Natural killer cell (primary cell): Measurements from ENCODE around the gene PDCD4. TPM values are rescaled to one million over a fixed set of nuclear protein-coding genes. Genes with fewer than 3 reads are reported as not detected.
A peak's percentile ranks its signal among the peaks of the same experiment; 100 is the strongest.

Source experiments
- ATAC-seq, 3 donors: fragments of 150-1000 bp in 2 of 3; fragments of 200-7000 bp in 1 of 3; cut with Tn5 transposase; 1 replicate in 1 of 3; 2 replicates in 2 of 3; pipeline ENCODE4 v1.10.0; 2021; ENCODE audit warnings: mild to moderate bottlenecking in 2 of 3, moderate library complexity in 2 of 3
- DNase-seq, 2 donors: peaks; one replicate each; pipeline versions ENCODE4 v3.0.0 to v3.0.0-alpha.2; 2013 to 2021; ENCODE audit warnings: mixed read lengths in 1 of 2
- H3K27ac ChIP-seq: one replicate; pipeline ENCODE4 v1.5.1; 2013; ENCODE audit warnings: mild to moderate bottlenecking, low read length
- H3K27me3 ChIP-seq: one replicate; pipeline ENCODE4 v1.6.1; 2013; ENCODE audit warnings: low read length; ENCODE audit not compliant: control insufficient read depth, insufficient read depth
- H3K36me3 ChIP-seq: one replicate; pipeline ENCODE4 v1.6.1; 2013; ENCODE audit warnings: low read length; ENCODE audit not compliant: control insufficient read depth, insufficient read depth
- H3K4me1 ChIP-seq: one replicate; pipeline ENCODE4 v1.6.1; 2013; ENCODE audit warnings: low read length; ENCODE audit not compliant: control insufficient read depth, insufficient read depth
- H3K4me3 ChIP-seq: one replicate; pipeline ENCODE4 v1.5.1; 2013; ENCODE audit warnings: low read length
- H3K9me3 ChIP-seq: one replicate; pipeline ENCODE4 v1.6.1; 2013; ENCODE audit warnings: low read length; ENCODE audit not compliant: control insufficient read depth, insufficient read depth
- H3K27ac Mint-ChIP-seq, 2 donors: one replicate each; pipeline ENCODE4 v1.8.0; 2022; ENCODE audit warnings: mild to moderate bottlenecking in 2 of 2, mixed read lengths in 2 of 2, moderate library complexity in 1 of 2
- H3K27me3 Mint-ChIP-seq, 2 donors: one replicate each; pipeline ENCODE4 v1.8.0; 2022; ENCODE audit warnings: low read depth in 2 of 2, mixed read lengths in 2 of 2
- H3K36me3 Mint-ChIP-seq: one replicate; pipeline ENCODE4 v1.8.0; 2022; ENCODE audit warnings: mixed read lengths
- H3K4me1 Mint-ChIP-seq, 2 donors: one replicate each; pipeline ENCODE4 v1.8.0; 2022; ENCODE audit warnings: mixed read lengths in 2 of 2
- H3K4me3 Mint-ChIP-seq: one replicate; pipeline ENCODE4 v1.8.0; 2022; ENCODE audit warnings: mild to moderate bottlenecking, moderate library complexity, mixed read lengths
- H3K9me3 Mint-ChIP-seq, 2 donors: one replicate each; pipeline ENCODE4 v1.8.0; 2022; ENCODE audit warnings: mixed read lengths in 2 of 2
- WGBS: methylation state at CpG from one replicate; pipeline ENCODE4 v1.1.7; 2013; ENCODE audit warnings: missing lambda C conversion rate; ENCODE audit not compliant: insufficient coverage; 5-methylcytosine and 5-hydroxymethylcytosine counted together
- intact Hi-C: fragments of 100-400 bp; cut with micrococcal nuclease; formaldehyde crosslinking; loops from one replicate; pipeline ENCODE4 v1.14.2; 2022
- total RNA-seq, 4 donors: library from RNA; stranded (reverse); fragments of 120-200 nt in 1 of 4; gene quantifications; one replicate each; pipeline versions ENCODE4 v1.2.3 to v1.2.4, GENCODE V29; 2013 to 2022
- TF ChIP-seq, protein P1 (sequence below): fragments of 200-600 bp; IDR thresholded peaks from one replicate; pipeline ENCODE4 v1.8.0; 2022; ENCODE audit warnings: antibody characterized with exemption

PDCD4 gene
- total RNA-seq, 3 donors from 2014 or later (not counting 1 experiment from before 2014, with no cell fraction given), result 199 to 241 (median 222) TPM

DNA sequence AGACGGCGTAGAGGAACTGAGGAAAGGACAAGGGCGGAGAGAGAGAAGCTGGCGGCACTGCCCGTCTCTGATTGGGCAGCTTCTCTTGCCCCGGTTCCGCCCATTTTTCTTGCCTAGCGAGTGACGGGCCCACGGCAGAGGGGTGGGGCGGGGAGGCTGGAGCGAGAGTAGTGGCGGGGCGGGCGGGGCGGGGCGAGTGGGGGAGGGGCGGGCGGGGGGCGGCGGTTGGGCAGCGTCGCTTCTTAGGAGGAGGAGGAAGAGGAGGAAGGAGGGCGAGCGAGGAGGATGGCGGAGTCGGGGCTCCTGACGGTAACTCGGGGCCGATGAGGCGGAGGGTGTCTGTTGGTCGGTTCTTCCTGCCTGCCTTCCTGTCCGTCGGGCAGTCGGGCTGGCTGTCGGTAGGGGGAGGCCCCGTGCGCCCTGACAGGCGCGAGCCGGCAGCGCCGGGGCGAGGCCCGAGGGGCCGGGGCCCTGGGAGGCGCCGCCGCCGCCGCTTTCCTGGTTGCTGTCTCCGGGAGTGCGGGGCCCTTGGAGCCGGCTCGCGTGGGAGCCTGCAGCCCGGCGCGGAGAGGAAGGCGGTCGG, 47.7 kb downstream of the PDCD4 start, which contains the start of gene SHOC2:
Gene SHOC2 (plus strand): TSS at position 256 of the 583 bp plus-strand sequence. CDS start 44,755 bp downstream, outside the sequence.
- H3K4me1 Mint-ChIP-seq, result peaks cover 39 to 51% of the 10 kb centered on the region in 2 donors
- peaks cover 2% of the 10 kb centered on the region for H3K36me3 ChIP-seq
- TF ChIP-seq, protein P1, sequence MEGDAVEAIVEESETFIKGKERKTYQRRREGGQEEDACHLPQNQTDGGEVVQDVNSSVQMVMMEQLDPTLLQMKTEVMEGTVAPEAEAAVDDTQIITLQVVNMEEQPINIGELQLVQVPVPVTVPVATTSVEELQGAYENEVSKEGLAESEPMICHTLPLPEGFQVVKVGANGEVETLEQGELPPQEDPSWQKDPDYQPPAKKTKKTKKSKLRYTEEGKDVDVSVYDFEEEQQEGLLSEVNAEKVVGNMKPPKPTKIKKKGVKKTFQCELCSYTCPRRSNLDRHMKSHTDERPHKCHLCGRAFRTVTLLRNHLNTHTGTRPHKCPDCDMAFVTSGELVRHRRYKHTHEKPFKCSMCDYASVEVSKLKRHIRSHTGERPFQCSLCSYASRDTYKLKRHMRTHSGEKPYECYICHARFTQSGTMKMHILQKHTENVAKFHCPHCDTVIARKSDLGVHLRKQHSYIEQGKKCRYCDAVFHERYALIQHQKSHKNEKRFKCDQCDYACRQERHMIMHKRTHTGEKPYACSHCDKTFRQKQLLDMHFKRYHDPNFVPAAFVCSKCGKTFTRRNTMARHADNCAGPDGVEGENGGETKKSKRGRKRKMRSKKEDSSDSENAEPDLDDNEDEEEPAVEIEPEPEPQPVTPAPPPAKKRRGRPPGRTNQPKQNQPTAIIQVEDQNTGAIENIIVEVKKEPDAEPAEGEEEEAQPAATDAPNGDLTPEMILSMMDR, result no peak
- peaks cover 7% of the 10 kb centered on the region for H3K4me1 ChIP-seq
- no peaks in the 10 kb centered on the region for H3K36me3 Mint-ChIP-seq
- peak; percentile 93 to 99 for DNase-seq
- ATAC-seq, result peak; percentile 62 to 90 (median 88)
- intact Hi-C loops, result loop anchor here (1.0 to 10.0 kb wide), 4 partner anchors 47 to 615 kb away; partner anchors contain the start of gene SMNDC1
- peak within 1 kb of the TSS; percentile 86 for H3K4me3 ChIP-seq
- H3K9me3 ChIP-seq, result no peaks in the 10 kb centered on the region
- H3K27ac ChIP-seq, result peak within 1 kb of the TSS; percentile 98
- peak within 1 kb of the TSS; percentile 97 for H3K4me3 Mint-ChIP-seq
- no peaks in the 10 kb centered on the region for H3K27me3 ChIP-seq
- no peaks in the 10 kb centered on the region for H3K9me3 Mint-ChIP-seq
- WGBS, result under 1% methylated on average over 48 of the region's 61 CpGs
- peak within 1 kb of the TSS; percentile 99 to 100 for H3K27ac Mint-ChIP-seq
- H3K27me3 Mint-ChIP-seq, result no peaks in the 10 kb centered on the region

DNA sequence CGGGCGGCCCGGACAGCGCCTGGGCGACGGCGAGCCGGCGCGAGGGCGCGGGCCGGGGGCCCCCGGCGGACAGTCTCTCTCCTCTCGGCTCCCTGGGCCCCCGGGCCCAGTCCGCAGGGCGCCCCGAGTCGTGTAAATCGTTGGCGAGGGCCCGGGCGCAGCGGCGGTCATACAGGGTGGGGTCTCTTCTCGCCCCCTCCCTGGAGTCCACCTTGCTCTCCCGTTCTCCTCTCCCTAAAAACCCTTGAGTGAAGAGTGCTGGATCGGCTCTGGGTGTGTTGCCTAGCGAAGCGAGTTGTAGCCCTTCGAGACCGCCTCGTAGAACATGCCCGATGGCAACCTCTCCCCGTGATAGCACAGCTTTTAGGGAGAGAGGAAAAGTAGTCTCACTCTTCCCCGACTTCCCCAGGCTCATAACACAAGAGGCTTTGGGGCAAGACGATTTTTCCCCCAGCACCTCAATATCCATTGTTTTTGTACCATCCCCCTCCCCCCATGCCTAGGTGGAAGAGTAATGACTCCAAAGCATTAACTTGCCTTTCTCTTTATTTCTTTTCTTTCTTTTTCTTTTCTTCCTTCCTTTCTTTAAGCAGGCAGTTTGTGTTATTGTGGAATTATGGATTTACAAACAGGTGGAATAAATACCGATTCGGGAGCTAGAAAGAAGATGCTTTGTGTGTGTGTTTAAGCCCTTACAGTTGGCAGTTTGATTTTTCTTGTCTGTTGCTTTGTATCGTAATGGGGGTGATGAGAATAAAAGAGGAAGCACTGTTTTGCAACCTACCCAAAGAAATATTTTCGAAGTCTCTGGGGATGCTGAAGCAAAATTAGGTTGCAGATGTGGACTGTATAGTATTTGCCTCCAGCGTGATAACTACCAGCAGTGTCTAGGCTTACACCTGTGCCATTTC, 48.5 kb downstream of the PDCD4 start:
- Histone ChIP-seq H3K36me3 (peaks cover 2% of the 10 kb centered on the region), H3K4me3 (peak overlapping the region; percentile 86), H3K27me3 (no peaks in the 10 kb centered on the region), H3K4me1 (peaks cover 7% of the 10 kb centered on the region), H3K9me3 (no peaks in the 10 kb centered on the region), H3K27ac (peak overlapping the region; percentile 89)
- DNase-seq, result peak; percentile 25 to 52
- ATAC-seq, result no peak
- peak overlapping the region; percentile 99 to 100 for H3K27ac Mint-ChIP-seq
- TF ChIP-seq, protein P1, result no peak
- H3K36me3 Mint-ChIP-seq, result no peaks in the 10 kb centered on the region
- intact Hi-C loops, result loop anchor here (1.0 to 10.0 kb wide), 4 partner anchors 48 to 615 kb away; partner anchors contain the start of gene SMNDC1
- H3K27me3 Mint-ChIP-seq, result no peaks in the 10 kb centered on the region
- H3K4me3 Mint-ChIP-seq, result peak overlapping the region; percentile 97
- no peaks in the 10 kb centered on the region for H3K9me3 Mint-ChIP-seq
- H3K4me1 Mint-ChIP-seq, result peaks cover 41 to 53% of the 10 kb centered on the region in 2 donors
- 0% methylated on average over 35 of the region's 44 CpGs for WGBS

DNA sequence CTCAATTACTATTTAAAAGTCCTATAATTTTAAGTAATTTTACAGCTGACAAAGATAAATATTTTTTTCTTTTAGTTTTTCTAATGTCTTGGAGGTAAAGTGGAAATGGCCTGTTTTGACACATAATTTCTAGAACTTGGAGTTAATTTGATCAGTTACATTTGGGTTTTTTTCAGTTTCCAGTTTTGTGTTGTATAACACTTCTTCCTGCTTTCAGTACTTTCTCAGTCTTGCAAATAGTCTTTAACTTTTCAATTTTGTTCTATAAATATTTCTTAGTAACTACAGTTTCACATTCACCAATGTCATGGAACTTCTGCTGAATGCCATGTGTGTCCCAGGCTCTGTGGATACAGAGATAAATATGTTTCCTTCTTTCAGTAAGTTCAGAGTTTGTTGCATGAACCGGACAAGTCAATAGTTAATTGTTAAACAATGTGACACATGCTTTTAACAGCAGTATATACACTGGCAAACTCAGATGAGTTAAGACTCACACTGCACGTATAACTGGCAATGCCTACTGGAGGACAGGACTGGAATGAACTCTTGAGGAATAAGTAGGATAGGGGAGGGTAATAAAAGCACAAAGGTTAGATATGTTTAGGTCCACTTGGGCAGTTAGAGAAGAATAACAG, 52.2 kb downstream of the PDCD4 start:
- peaks cover 39 to 50% of the 10 kb centered on the region in 2 donors for H3K4me1 Mint-ChIP-seq
- no peaks in the 10 kb centered on the region for H3K27me3 ChIP-seq
- H3K4me1 ChIP-seq, result peaks cover 11% of the 10 kb centered on the region
- ATAC-seq (no peak), DNase-seq (no peak)
- no peak overlapping the region for H3K4me3 Mint-ChIP-seq
- no peaks in the 10 kb centered on the region for H3K9me3 ChIP-seq
- no peaks in the 10 kb centered on the region for H3K27me3 Mint-ChIP-seq
- H3K36me3 Mint-ChIP-seq, result no peaks in the 10 kb centered on the region
- WGBS, result 82% methylated on average over 2 of the region's 2 CpGs
- H3K36me3 ChIP-seq, result no peaks in the 10 kb centered on the region
- H3K27ac Mint-ChIP-seq, result peak overlapping the region in 1 of 2 donors; percentile 8
- H3K4me3 ChIP-seq, result no peak overlapping the region
- intact Hi-C loops, result no loop called here
- H3K9me3 Mint-ChIP-seq, result no peaks in the 10 kb centered on the region
- TF ChIP-seq, protein P1, result no peak
- H3K27ac ChIP-seq, result no peak overlapping the region
